HCT116 (cell line): ENCODE data around the gene STON1.

Experiments
- CEBPB ChIP-seq: IDR thresholded peaks from 2 replicates; pipeline ENCODE4 v1.6.1; 2012; ENCODE audit warnings: low read depth
- POLR2A ChIP-seq: IDR thresholded peaks from 2 replicates; pipeline ENCODE4 v1.7.0; 2011; ENCODE audit warnings: borderline replicate concordance; ENCODE audit not compliant: insufficient read depth, insufficient read length; ENCODE audit errors: extremely low read depth
- SP1 ChIP-seq: IDR thresholded peaks from 2 replicates; pipeline ENCODE4 v1.6.1; 2012; ENCODE audit warnings: low read depth
- YY1 ChIP-seq: IDR thresholded peaks from 2 replicates; pipeline ENCODE4 v1.6.1; 2011; ENCODE audit warnings: low read length, low read depth, moderate library complexity, mild to moderate bottlenecking; ENCODE audit not compliant: insufficient replicate concordance; ENCODE audit errors: extremely low read depth
- TF ChIP-seq, protein P1 (sequence below), 3 experiments: fragments of 200-600 bp in 1 of 3; sonication (generic) in 1 of 3; IDR thresholded peaks in 2 of 3; conservative IDR thresholded peaks in 1 of 3; 2 replicates each; pipeline ENCODE4 v1.5.1; 2012 to 2017; ENCODE audit warnings: low read depth in 2 of 3, low read length in 2 of 3, antibody characterized with exemption in 1 of 3, borderline replicate concordance in 1 of 3, control low read depth in 1 of 3, mild to moderate bottlenecking in 1 of 3, mixed read lengths in 1 of 3, mixed run types in 1 of 3, moderate library complexity in 1 of 3; ENCODE audit not compliant: insufficient read depth in 1 of 3
- TF ChIP-seq, protein P2 (sequence below): IDR thresholded peaks from 2 replicates; pipeline ENCODE4 v1.6.1; 2012

DNA sequence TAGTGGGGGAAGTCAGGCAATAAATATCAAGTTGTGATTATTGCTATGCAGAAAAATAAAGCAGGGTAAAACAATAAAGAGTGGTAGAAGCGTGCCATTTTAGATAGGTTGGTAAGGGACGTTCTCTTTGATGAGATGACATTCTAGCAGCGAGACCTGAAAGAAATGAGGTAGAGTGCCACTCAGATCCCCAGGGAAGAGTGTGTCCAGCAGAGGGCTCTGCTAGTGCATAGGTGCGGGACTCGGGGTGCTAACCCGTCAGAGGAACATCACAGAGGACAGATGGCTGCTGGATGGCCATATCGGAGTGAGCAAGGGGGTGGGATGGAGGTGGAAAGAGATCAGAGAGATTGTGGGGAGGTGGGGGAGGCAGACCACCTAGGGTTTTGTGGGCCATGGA, 71.4 kb downstream of the STON1 start:
- TF ChIP-seq, protein P1, sequence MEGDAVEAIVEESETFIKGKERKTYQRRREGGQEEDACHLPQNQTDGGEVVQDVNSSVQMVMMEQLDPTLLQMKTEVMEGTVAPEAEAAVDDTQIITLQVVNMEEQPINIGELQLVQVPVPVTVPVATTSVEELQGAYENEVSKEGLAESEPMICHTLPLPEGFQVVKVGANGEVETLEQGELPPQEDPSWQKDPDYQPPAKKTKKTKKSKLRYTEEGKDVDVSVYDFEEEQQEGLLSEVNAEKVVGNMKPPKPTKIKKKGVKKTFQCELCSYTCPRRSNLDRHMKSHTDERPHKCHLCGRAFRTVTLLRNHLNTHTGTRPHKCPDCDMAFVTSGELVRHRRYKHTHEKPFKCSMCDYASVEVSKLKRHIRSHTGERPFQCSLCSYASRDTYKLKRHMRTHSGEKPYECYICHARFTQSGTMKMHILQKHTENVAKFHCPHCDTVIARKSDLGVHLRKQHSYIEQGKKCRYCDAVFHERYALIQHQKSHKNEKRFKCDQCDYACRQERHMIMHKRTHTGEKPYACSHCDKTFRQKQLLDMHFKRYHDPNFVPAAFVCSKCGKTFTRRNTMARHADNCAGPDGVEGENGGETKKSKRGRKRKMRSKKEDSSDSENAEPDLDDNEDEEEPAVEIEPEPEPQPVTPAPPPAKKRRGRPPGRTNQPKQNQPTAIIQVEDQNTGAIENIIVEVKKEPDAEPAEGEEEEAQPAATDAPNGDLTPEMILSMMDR (IDR thresholded peaks at IDR 0.05 in 2 of 3, conservative IDR thresholded peaks at IDR 0.05 in 1 of 3; ENCODE audit: borderline replicate concordance in 1 of 3, insufficient read depth in 1 of 3, low read depth in 2 of 3, low read length in 2 of 3) = peak; percentile 51 to 82 (median 80)
- no peak for TF ChIP-seq POLR2A
- TF ChIP-seq YY1 = peak; percentile 42
- TF ChIP-seq CEBPB = no peak
- TF ChIP-seq, protein P2, sequence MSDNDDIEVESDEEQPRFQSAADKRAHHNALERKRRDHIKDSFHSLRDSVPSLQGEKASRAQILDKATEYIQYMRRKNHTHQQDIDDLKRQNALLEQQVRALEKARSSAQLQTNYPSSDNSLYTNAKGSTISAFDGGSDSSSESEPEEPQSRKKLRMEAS = no peak
- no peak for TF ChIP-seq SP1
